T-helper 2 cell treated with Interferon-gamma antibody and Interleukin-4, amounts not matched to agents 100 ng/mL and 5 ng/mL, for 36 hours (primary cell): ENCODE results near the gene RNGTT. TPM values are rescaled to one million over a fixed set of nuclear protein-coding genes. Genes with fewer than 3 reads are reported as not detected.

ENCODE experiments used
- intact Hi-C: fragments of 100-400 bp; cut with micrococcal nuclease; formaldehyde crosslinking; loops from one replicate; pipeline ENCODE4 v1.15.1; 2023
- total RNA-seq: library from RNA; stranded (reverse); gene quantifications from 2 replicates; pipeline ENCODE4 v1.2.3, GENCODE V29; 2022

The RNGTT gene
- total RNA-seq, 1 donor from 2014 or later, result 23.0 TPM

DNA sequence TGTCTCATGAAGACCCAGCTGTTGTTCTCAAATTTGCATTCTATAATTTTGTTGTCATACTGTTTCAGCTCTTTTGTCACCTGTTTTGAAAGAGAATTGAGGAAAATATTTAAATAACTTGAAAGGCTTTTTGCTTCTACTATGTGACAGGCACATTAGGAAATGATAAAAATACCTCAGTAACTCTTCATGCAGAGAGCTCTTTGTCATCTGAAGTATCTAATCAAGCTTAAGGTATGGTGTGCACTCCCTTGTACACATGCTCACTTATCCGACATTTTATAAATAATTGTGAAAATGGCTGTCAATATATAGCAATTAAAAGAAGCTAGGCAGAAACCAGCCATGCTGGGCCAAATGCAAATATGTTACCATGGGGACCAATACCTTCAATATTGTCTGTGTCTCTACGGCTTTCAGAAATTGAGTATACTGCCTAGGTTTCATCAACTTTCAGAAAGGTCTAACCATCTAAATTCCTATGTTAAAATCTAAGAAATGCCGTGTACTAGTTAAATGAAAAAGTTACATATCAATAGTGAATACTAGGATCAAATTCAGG is 349.0 kb downstream of the RNGTT start:
- intact Hi-C loops, result no loop called here

DNA sequence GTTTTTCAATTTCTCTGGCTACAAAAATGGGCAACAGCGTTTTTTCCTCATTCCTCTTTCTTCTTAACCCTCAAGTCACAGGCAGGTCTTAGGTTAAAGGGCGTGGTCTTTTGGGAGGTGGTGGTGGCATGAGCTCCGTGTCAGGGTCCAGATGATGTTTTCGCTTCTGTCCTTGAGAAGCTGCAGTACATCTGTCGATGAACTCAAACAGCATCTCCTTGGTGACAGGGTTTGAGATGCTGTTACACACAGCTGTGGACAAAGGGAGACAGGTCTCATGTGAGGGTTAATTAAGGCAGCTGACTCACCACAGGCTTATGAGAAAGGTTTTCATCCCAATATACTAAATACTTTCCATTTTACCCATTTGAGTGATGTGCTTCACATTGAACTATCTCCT is 350.8 kb downstream of the RNGTT start:
- intact Hi-C loops, result no loop called here

- intact Hi-C loops, result no loop called here
These were observed 351.7 kb downstream of the RNGTT start for GRCh38 chr6:88611721-88612120.

DNA sequence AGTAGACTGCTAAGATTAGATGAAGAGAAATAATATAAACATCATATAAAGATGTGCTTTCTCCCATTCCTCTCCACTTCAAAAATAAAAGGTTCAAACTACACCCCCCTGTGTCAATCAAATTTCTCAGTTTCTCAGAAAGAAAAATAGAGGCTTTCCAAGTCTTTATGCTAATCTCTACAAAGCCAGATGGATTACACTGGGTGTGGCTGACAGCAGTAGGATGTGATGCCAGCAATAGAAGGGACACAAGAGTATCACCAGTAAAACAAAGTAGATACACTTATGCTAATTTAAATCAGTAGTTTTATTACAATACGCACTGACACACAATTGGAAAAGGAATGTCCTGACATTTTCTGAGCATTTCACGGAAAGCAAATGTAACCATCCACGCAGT is 353.4 kb downstream of the RNGTT start:
- intact Hi-C loops, result no loop called here

- intact Hi-C loops, result no loop called here
These were observed 358.1 kb downstream of the RNGTT start for GRCh38 chr6:88605271-88605670.

GRCh38 chr6:88599571-88599970 is 363.8 kb downstream of the RNGTT start:
- intact Hi-C loops, result no loop called here

GRCh38 chr6:88596801-88597200 is 366.6 kb downstream of the RNGTT start:
- intact Hi-C loops, result no loop called here

- intact Hi-C loops, result no loop called here
These were observed 374.5 kb downstream of the RNGTT start for GRCh38 chr6:88588938-88589337.

GRCh38 chr6:88587150-88587520 is 376.3 kb downstream of the RNGTT start:
- intact Hi-C loops, result no loop called here

DNA sequence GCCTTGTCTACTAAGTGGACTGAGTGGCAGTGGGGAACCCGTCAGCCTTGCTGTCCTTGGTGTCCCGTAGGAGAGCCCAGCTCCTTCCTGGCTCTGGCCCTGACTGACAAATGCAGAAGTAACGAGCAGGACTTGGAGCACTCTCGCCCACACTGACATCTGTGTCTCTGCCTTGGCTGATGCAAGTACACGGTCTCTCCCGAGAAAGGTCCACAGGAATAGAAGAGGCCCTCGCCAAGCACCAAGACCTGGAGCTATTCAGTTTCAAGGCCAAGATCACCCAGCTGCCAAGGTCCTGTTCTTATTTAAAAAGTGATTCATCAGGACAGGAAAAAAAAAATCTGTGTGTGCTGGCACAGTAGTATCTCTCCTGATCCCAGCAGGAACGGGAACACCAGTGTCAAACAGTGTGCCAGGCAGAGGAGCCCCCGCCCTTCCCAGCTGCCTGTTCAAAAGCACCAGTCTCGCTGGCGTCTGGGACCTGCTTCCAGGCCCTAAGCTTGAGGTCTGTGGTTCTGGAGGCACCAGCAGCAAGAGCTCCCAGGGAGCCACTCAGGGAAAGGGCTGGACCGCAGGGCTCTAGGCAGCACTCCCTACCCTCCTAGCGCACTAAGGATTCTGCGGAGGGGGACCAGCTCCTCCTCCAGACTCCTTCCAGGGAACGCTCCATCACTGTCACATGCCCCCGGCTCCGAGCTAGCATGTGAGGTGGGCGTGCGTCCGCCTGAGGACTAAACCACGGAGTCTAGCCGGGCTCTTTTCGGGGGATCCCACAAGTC is 376.9 kb downstream of the RNGTT start:
- intact Hi-C loops, result no loop called here

- intact Hi-C loops, result no loop called here
These were observed 378.1 kb downstream of the RNGTT start for GRCh38 chr6:88585276-88585692.

- intact Hi-C loops, result no loop called here
These were observed 378.7 kb downstream of the RNGTT start for GRCh38 chr6:88584581-88585275.

- intact Hi-C loops, result no loop called here
These were observed 386.0 kb downstream of the RNGTT start for GRCh38 chr6:88577461-88577860.

DNA sequence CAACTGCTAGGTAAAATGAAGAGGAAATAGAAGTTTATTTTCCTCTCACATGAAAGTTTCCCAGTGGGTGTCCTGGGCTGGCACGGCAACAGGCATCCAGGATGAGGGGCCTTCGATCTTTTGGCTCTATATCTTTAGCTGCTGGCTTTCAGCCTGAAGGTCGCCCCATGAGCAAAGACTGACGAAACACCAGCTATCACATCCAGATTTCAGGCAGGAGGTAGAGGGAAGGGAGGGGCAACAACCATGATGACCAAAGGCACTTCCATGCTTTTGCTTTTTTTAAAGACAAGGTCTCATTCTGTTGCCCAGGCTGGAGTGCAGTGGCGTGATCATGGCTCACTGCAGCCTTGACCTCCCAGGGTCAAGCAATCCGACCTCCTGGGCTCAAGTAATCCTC is 387.9 kb downstream of the RNGTT start:
- intact Hi-C loops, result no loop called here

GRCh38 chr6:88574651-88575050 is 388.8 kb downstream of the RNGTT start:
- intact Hi-C loops, result no loop called here

DNA sequence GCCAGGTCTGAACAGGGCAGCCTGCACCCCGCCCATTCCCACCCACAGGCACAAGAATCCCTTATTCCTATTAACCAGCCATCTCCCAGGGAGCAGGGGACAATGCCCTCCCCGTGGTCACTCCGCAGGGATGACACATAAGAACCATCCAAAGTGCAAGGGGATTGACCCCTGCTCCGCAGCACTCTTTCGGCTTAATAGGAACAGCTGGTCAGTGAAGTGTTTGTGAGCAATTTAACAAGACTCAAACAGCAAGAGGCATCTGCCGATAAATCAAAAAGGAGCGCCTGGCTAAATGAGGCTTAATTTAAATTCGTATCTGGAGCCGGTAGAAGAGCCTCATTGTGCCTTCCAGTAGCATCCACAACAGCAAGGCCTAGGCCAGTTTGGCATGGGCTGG is 389.4 kb downstream of the RNGTT start:
- intact Hi-C loops, result no loop called here

DNA sequence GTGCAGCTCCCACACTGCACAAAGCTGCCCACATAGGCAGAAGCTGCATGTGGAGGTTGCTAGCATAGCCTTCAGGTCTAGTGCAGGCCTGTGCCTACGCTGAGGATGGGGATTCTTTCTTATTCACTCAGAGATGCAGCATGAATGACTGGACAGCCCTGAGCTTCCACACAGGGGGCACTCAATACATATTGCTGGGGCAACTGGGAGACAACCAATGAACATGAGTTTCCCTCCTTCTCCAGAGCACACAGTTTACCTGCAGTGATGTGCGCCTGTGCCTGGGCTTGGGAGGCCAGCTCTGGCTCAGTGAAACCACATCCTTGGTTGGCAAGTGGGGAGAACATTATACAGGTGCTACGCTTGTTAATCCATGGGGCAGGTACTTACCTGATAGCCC is 389.9 kb downstream of the RNGTT start:
- intact Hi-C loops, result no loop called here

- intact Hi-C loops, result no loop called here
These were observed 390.8 kb downstream of the RNGTT start for GRCh38 chr6:88572449-88573139.

- intact Hi-C loops, result no loop called here
These were observed 393.5 kb downstream of the RNGTT start for GRCh38 chr6:88569959-88570358.

GRCh38 chr6:88567696-88568095 is 395.7 kb downstream of the RNGTT start:
- intact Hi-C loops, result no loop called here

DNA sequence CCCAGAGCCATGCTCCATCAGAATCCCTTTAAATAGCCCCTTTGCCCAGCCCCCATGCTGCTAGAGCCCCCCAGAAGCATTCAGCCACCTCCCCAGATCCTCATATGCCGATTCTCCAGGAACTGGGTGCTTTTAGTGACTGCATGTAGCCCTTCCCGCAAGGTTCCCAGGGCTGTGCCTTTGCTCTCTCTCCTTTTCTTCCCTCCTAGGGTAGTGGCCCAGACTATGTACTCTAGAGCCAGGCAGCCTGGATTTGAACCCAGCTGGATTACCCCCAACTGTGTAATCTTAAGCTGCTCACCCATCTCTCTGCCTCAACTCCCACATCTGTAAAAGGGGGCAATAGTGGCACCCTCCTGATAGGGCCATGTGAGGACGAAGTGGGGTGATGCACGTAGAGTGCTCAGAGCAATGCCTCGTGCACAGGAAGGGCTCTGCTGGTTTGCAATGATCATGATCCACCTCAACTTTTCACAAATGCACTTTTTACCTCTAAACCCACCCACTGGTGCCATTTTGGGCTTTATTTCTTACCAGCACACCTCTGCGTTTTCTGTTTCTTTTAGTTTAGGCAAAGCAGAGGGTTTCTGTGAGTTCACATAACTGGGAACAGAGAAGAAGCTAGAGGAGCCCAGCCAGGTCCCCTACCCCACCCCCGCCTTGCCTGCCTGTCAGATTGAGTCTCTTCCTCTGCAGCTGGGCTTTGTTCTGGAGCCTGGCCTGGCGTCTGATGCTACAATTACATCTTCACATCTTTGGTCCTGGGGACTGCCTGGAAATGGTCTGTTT is 396.5 kb downstream of the RNGTT start:
- intact Hi-C loops, result no loop called here
